Measurements from ENCODE around the gene RNF103.

GRCh38 chr2:86617738-86618137 is 5.9 kb downstream of the RNF103 start:
- no peak for TF ChIP-seq CTCF (IDR thresholded peaks at IDR 0.05; ENCODE audit: low read depth, low read length, missing input control)
- TF ChIP-seq, protein P1, sequence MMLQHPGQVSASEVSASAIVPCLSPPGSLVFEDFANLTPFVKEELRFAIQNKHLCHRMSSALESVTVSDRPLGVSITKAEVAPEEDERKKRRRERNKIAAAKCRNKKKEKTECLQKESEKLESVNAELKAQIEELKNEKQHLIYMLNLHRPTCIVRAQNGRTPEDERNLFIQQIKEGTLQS (IDR thresholded peaks at IDR 0.05): no peak
- TF ChIP-seq MAX (IDR thresholded peaks at IDR 0.05): no peak
- no peak for TF ChIP-seq GABPA (IDR thresholded peaks at IDR 0.05 in 1 of 2, conservative IDR thresholded peaks at IDR 0.05 in 1 of 2)
- no peak for TF ChIP-seq EGR1 (IDR thresholded peaks at IDR 0.05; ENCODE audit: low read depth in 2 of 2)
- no peak for TF ChIP-seq NR2F2 (IDR thresholded peaks at IDR 0.05)
- no peak for TF ChIP-seq HNF4A (conservative IDR thresholded peaks at IDR 0.05)
- no peak for TF ChIP-seq JUND (IDR thresholded peaks at IDR 0.05)
- TF ChIP-seq YY1 (IDR thresholded peaks at IDR 0.05): no peak

Measured in liver (tissue), 3 donors.